D721Med (cell line): Measurements from ENCODE around the gene EDAR.

Source experiments
- DNase-seq: peaks from one replicate; pipeline ENCODE4 v3.0.0; 2011; ENCODE audit warnings: low spot score; ENCODE audit not compliant: insufficient read length
- FAIRE-seq: peaks from 2 replicates; lab custom pipeline; 2011; peaks lifted over from hg19 to GRCh38; lab: Jason Lieb, UNC
- TF ChIP-seq, protein P1 (sequence below): IDR thresholded peaks from 2 replicates; pipeline ENCODE4 v1.5.1; 2012; ENCODE audit warnings: mild to moderate bottlenecking, control low read depth; ENCODE audit not compliant: insufficient read depth; ENCODE audit errors: missing control alignments

Gene EDAR

DNA sequence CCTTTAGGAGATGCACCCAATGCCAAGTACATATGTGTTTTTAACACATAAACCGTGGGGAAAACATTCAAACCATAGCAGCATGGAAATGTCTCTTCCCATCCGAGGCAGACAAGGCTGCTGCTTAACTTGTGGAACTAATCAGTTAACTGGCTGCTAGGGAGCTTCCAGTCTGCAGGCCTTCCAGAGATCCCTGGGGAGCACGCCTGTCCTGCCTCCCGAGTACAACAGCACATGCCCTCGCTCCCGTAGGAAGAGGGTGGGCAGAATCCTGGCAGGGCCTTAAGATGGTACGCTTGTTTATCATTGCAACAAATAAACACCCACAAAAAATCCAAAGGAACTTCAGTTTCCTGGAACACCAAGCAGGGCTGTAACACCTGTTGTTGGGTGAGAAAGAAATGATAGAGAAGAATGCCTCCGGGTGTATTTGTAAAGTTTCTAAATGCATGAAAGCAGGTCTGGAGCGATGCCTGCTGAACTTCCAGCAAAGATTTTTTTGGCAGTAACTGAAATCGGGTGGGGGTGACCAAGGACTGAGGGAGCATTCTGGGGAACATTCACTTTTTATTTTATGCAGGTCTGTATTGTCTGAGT is 56.2 kb downstream of the EDAR start:
- DNase-seq, result no peak

DNA sequence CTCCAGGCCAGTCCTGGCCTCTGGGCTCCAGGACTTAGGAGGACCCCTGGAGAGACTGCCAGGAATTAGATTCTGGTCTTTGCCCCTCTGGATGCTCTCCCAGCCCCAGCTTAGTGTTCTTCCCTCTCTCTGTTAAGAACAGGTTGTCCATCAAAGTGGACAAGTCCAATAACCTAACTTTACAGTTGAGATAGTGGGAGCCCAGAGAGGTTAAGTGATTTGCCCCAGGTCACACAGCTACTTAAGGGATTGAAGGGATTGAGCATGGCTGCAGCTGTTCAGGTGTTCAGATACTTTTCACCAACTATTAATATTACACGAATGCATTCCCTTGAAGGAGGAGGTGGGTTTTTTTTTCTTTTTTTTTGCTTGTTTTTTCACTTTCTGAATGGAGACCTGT is 57.6 kb downstream of the EDAR start:
- TF ChIP-seq, protein P1, sequence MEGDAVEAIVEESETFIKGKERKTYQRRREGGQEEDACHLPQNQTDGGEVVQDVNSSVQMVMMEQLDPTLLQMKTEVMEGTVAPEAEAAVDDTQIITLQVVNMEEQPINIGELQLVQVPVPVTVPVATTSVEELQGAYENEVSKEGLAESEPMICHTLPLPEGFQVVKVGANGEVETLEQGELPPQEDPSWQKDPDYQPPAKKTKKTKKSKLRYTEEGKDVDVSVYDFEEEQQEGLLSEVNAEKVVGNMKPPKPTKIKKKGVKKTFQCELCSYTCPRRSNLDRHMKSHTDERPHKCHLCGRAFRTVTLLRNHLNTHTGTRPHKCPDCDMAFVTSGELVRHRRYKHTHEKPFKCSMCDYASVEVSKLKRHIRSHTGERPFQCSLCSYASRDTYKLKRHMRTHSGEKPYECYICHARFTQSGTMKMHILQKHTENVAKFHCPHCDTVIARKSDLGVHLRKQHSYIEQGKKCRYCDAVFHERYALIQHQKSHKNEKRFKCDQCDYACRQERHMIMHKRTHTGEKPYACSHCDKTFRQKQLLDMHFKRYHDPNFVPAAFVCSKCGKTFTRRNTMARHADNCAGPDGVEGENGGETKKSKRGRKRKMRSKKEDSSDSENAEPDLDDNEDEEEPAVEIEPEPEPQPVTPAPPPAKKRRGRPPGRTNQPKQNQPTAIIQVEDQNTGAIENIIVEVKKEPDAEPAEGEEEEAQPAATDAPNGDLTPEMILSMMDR, result no peak
- no peak for FAIRE-seq
- no peak for DNase-seq

More for the DNA sequence above, 56.2 kb downstream of the EDAR start:
- no peak for FAIRE-seq
- TF ChIP-seq, protein P1, result no peak

DNA sequence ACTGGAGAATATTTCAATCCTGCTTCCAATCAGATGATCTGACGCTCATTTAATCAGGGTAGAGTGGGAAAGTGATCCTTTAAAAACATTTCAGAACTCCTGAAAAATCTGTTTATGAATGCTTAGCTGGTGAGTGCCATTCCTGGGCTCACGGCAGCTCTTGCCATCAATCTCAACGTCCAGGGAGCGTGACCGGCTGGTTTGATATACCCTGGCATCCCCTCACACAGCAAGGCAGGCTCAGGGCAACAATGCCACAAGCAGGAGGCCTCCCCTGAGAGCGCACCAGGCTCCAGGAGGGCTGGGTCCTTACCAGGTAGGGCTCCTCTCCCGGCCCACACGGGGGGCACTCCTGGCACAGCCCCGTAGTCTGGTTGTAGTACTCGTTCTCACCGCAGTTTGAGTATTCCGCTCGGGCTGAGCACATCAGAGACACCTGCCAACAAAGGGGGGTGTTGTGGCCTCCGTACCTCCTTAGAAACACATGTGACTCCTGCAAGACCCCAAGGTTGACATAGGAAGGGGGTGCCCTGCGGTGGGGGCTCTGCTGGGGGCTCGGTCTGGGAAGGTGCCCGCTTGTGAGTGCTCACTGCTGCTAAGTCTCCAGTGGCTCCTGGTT is 59.1 kb downstream of the EDAR start:
- no peak for FAIRE-seq
- DNase-seq, result no peak
- TF ChIP-seq, protein P1, result no peak

GRCh38 chr2:108928660-108929377 is 60.2 kb downstream of the EDAR start:
- TF ChIP-seq, protein P1, result no peak
- FAIRE-seq (no peak), DNase-seq (no peak)

GRCh38 chr2:108927936-108928659 is 60.9 kb downstream of the EDAR start:
- TF ChIP-seq, protein P1, result peak; percentile 90
- FAIRE-seq (no peak), DNase-seq (peak; percentile 90)

DNA sequence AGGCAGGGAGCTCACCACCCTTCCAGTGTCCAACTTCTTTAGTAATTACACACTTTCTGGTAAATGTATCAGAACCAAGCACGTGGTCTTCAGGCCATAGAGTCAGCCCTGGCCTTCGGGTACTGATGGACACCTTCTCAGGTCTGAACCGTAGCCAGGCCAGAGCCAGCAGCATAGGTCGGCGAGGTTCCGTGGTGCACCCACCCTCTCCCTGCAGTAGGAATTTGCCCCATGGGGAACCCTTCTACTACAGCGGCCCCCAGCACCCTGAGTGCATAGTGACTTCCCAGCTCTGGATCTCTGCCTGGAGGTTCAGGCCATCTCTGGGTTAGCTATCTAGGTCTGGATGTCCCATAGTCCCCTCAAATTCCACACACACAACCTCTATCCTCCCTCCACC is 61.6 kb downstream of the EDAR start:
- FAIRE-seq, result no peak
- TF ChIP-seq, protein P1, result no peak
- DNase-seq, result no peak
